LNCaP clone FGC (cell line): ENCODE data around the gene LEPROT.
A peak's percentile ranks its signal among the peaks of the same experiment; 100 is the strongest.

Experiments
- DNase-seq: peaks from one replicate; pipeline ENCODE4 v3.0.0-alpha.2; 2011; ENCODE audit warnings: low read depth
- H3K4me3 ChIP-seq: 2 replicates; pipeline ENCODE4 v1.5.1; 2011; ENCODE audit warnings: mild to moderate bottlenecking, low read depth, low read length, control low read depth
- CTCF ChIP-seq: IDR thresholded peaks from 2 replicates; pipeline ENCODE4 v1.5.1; 2012; ENCODE audit warnings: mild to moderate bottlenecking; ENCODE audit not compliant: control insufficient read depth, insufficient read depth; ENCODE audit errors: extremely low read depth

The LEPROT gene

GRCh38 chr1:65419681-65420589, 533 bp upstream of the LEPROT start:
- TF ChIP-seq CTCF: no peak
- DNase-seq: peak; percentile 84
- peak overlapping the region; percentile 90 for H3K4me3 ChIP-seq

GRCh38 chr1:65421351-65422025, 1.0 kb downstream of the LEPROT start:
- H3K4me3 ChIP-seq: peak overlapping the region; percentile 90
- TF ChIP-seq CTCF: no peak
- DNase-seq: no peak

GRCh38 chr1:65422241-65423203, 2.1 kb downstream of the LEPROT start:
- no peak for DNase-seq
- H3K4me3 ChIP-seq: no peak overlapping the region
- TF ChIP-seq CTCF: no peak

GRCh38 chr1:65423884-65424572, 3.6 kb downstream of the LEPROT start:
- no peak overlapping the region for H3K4me3 ChIP-seq
- no peak for TF ChIP-seq CTCF
- no peak for DNase-seq

- no peak for TF ChIP-seq CTCF
- no peak for DNase-seq
- H3K4me3 ChIP-seq: no peak overlapping the region
Measured at GRCh38 chr1:65424573-65424889, 4.1 kb downstream of the LEPROT start.

- H3K4me3 ChIP-seq: no peak overlapping the region
- DNase-seq: no peak
- no peak for TF ChIP-seq CTCF
Measured at GRCh38 chr1:65425006-65425405, 4.5 kb downstream of the LEPROT start.
